Effector memory CD4-positive, alpha-beta T cell (primary cell): ENCODE data around the gene HSP90AB1.
"Not testable (repeated sequence)": the region's sequence is repeated elsewhere in the genome, so short reads cannot be mapped to it uniquely, and the experiment has no call there.

Experiments used
- DNase-seq, 3 donors: peaks; one replicate each; pipeline ENCODE4 v3.0.0-alpha.2; 2020
- H3K27ac ChIP-seq: 2 replicates; pipeline ENCODE4 v1.7.0; 2013; ENCODE audit warnings: mild to moderate bottlenecking, low read length, moderate library complexity; ENCODE audit not compliant: insufficient read depth, poor library complexity, severe bottlenecking
- H3K27me3 ChIP-seq: replicated peaks from 2 replicates; pipeline ENCODE4 v1.7.0; 2013; ENCODE audit warnings: mild to moderate bottlenecking, low read length; ENCODE audit not compliant: insufficient read depth, control insufficient read depth, poor library complexity, severe bottlenecking
- H3K36me3 ChIP-seq: 2 replicates; pipeline ENCODE4 v1.7.0; 2013; ENCODE audit warnings: mild to moderate bottlenecking, low read length, moderate library complexity; ENCODE audit not compliant: control insufficient read depth, insufficient read depth
- H3K4me1 ChIP-seq: 2 replicates; pipeline ENCODE4 v1.7.0; 2013; ENCODE audit warnings: low read length, mild to moderate bottlenecking; ENCODE audit not compliant: control insufficient read depth, insufficient read depth, poor library complexity, severe bottlenecking
- H3K4me3 ChIP-seq: 2 replicates; pipeline ENCODE4 v1.7.0; 2013; ENCODE audit warnings: low read length, low read depth, mild to moderate bottlenecking; ENCODE audit not compliant: insufficient read depth, poor library complexity, severe bottlenecking
- H3K9me3 ChIP-seq: 2 replicates; pipeline ENCODE4 v1.7.0; 2013; ENCODE audit warnings: mild to moderate bottlenecking, low read length, moderate library complexity; ENCODE audit not compliant: control insufficient read depth

Gene HSP90AB1

DNA sequence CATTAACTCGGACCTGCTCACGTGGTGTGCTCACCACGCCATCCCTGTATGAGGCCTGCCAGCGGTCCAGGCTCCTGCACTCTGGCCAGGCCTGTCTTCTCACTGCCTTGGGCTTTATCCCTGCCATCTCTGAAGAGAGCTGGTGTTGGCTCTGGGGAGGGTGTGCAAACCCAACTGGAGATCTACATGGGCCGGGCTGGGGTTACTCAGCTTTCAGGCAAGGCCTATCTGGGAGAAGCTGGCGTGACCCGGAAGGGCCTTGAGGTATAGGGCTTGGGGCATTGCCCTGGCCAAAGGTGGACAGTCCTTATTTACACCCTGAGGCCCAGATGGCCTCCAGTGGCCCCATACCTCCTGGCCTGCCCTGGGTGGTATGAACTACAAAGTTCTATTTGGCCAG lies 18.5 kb upstream of the HSP90AB1 start:
- no peak overlapping the region for H3K4me3 ChIP-seq
- H3K27me3 ChIP-seq, result no peaks in the 10 kb centered on the region
- no peaks in the 10 kb centered on the region for H3K36me3 ChIP-seq
- no peaks in the 10 kb centered on the region for H3K9me3 ChIP-seq
- no peak for DNase-seq
- no peak overlapping the region for H3K27ac ChIP-seq
- H3K4me1 ChIP-seq, result peaks cover 5% of the 10 kb centered on the region

DNA sequence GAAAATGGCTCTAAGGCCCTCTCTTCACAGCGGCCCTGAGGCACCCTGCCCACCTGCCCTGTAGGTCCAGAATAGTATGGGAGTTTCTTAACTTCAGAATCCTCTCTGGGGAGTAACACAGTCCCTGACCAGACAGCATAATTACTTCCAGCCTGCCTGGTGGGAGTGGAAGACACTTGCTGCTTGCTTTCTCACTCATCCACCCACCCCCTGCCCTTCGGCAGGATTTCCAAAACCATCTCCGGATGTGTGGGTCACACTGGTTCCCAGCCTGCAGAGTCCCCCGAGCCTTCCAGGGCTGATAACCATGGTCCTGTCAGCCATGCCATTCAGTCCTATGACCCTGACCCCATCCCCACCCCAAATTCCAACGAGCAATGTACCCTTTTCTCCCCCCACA lies 18.1 kb upstream of the HSP90AB1 start:
- H3K36me3 ChIP-seq, result no peaks in the 10 kb centered on the region
- H3K27me3 ChIP-seq, result no peaks in the 10 kb centered on the region
- no peak for DNase-seq
- peaks cover 5% of the 10 kb centered on the region for H3K4me1 ChIP-seq
- no peak overlapping the region for H3K27ac ChIP-seq
- no peak overlapping the region for H3K4me3 ChIP-seq
- no peaks in the 10 kb centered on the region for H3K9me3 ChIP-seq

DNA sequence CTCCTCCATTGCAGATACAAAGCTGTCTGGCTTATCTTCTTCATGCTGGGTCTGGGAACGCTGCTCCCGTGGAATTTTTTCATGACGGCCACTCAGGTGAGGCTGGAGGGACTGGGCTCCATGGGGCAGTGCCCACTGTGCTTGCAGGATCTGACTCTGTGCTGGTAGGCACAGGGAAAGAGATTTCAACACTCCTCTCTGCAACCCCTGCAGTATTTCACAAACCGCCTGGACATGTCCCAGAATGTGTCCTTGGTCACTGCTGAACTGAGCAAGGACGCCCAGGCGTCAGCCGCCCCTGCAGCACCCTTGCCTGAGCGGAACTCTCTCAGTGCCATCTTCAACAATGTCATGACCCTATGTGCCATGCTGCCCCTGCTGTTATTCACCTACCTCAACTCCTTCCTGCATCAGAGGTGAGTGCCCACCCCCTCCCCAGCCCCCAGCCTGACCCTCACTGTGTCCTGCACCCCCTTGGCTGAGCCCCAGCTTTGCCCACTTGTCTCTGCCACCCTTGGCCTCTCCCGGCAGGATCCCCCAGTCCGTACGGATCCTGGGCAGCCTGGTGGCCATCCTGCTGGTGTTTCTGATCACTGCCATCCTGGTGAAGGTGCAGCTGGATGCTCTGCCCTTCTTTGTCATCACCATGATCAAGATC lies 17.4 kb upstream of the HSP90AB1 start:
- peaks cover under 1% of the 10 kb centered on the region for H3K4me1 ChIP-seq
- H3K27ac ChIP-seq, result no peak overlapping the region
- no peaks in the 10 kb centered on the region for H3K9me3 ChIP-seq
- no peaks in the 10 kb centered on the region for H3K36me3 ChIP-seq
- DNase-seq, result no peak
- no peaks in the 10 kb centered on the region for H3K27me3 ChIP-seq
- H3K4me3 ChIP-seq, result no peak overlapping the region

DNA sequence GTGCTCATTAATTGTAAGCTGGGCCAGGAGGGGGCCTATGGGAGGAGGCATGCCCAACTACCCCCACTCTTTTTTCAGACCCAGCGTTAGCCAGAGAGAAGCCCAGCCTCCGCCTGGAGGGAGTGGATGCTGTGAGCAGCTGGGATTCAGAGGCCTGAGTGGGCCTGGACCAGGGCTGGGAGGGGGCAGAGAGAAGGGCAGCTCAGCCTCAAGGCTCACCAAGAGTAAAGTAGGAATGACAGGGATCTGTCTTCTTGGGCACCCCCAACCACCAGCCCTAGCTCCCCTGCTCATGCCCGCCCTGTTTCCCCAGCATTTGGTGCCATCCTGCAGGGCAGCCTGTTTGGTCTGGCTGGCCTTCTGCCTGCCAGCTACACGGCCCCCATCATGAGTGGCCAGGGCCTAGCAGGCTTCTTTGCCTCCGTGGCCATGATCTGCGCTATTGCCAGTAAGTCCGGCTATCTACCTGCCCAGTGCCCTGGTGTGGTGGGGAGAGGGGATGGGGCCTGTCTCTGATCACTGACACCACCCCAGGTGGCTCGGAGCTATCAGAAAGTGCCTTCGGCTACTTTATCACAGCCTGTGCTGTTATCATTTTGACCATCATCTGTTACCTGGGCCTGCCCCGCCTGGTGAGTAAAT lies 16.7 kb upstream of the HSP90AB1 start:
- Histone ChIP-seq H3K9me3 (no peaks in the 10 kb centered on the region), H3K27ac (no peak overlapping the region), H3K4me1 (no peaks in the 10 kb centered on the region), H3K4me3 (no peak overlapping the region), H3K27me3 (no peaks in the 10 kb centered on the region), H3K36me3 (no peaks in the 10 kb centered on the region)
- no peak for DNase-seq

DNA sequence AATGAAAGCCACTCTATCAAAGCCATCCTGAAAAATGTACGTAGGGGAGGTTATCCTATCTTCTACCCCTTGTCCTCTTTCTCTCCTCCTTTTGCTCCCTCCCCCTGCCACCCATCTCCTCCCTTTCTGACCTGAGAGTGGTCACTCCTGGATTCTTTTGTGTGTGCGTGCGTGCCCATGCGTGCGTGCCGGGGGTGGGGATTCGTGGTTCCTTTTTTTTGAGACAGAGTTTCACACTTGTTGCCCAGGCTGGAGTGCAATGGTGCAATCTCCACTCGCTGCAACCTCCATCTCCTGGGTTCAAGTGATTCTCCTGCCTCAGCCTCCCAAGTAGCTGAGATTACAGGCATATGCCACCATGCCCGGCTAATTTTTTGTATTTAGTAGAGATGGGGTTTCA lies 15.5 kb upstream of the HSP90AB1 start:
- not testable (repeated sequence) for H3K4me3 ChIP-seq, H3K27ac ChIP-seq, DNase-seq, H3K4me1 ChIP-seq, H3K36me3 ChIP-seq, H3K27me3 ChIP-seq, H3K9me3 ChIP-seq

DNA sequence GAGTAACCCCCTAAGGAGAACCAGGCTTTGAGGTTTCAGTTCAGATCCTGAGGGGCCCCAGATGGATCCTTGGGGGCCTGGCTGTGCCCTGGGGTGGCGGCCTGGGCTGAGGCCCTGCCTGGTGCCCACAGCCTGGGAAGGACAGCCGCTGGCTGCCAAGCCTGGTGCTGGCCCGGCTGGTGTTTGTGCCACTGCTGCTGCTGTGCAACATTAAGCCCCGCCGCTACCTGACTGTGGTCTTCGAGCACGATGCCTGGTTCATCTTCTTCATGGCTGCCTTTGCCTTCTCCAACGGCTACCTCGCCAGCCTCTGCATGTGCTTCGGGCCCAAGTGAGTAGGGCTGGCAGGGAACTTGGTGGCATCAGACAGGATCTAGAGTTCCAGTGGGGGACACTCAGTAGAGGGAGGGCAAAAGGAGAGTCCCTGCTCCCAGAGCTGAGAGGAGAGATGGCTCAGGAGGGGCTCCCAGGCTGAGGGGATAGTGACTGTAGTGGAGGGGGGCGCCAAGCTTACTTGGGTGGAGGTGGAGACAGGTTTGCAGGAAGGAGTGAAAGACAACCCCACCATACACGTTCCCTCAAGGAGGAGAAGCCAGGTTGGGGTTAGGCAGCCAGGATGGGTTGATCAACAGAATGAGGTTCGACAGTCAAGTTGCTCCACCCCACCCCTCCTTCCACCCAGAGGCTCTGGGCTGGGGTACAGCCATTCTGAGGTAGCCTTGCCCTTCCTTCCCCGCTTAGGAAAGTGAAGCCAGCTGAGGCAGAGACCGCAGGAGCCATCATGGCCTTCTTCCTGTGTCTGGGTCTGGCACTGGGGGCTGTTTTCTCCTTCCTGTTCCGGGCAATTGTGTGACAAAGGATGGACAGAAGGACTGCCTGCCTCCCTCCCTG lies 14.0 kb upstream of the HSP90AB1 start:
- H3K36me3 ChIP-seq, result no peaks in the 10 kb centered on the region
- no peaks in the 10 kb centered on the region for H3K27me3 ChIP-seq
- no peak overlapping the region for H3K27ac ChIP-seq
- H3K4me3 ChIP-seq, result no peak overlapping the region
- no peaks in the 10 kb centered on the region for H3K9me3 ChIP-seq
- DNase-seq, result no peak
- peaks cover 5% of the 10 kb centered on the region for H3K4me1 ChIP-seq

DNA sequence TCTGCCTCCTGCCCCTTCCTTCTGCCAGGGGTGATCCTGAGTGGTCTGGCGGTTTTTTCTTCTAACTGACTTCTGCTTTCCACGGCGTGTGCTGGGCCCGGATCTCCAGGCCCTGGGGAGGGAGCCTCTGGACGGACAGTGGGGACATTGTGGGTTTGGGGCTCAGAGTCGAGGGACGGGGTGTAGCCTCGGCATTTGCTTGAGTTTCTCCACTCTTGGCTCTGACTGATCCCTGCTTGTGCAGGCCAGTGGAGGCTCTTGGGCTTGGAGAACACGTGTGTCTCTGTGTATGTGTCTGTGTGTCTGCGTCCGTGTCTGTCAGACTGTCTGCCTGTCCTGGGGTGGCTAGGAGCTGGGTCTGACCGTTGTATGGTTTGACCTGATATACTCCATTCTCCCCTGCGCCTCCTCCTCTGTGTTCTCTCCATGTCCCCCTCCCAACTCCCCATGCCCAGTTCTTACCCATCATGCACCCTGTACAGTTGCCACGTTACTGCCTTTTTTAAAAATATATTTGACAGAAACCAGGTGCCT lies 13.3 kb upstream of the HSP90AB1 start:
- Histone ChIP-seq H3K27ac (no peak overlapping the region), H3K36me3 (no peaks in the 10 kb centered on the region), H3K4me1 (peaks cover 5% of the 10 kb centered on the region), H3K27me3 (no peaks in the 10 kb centered on the region), H3K9me3 (no peaks in the 10 kb centered on the region), H3K4me3 (no peak overlapping the region)
- DNase-seq, result no peak

DNA sequence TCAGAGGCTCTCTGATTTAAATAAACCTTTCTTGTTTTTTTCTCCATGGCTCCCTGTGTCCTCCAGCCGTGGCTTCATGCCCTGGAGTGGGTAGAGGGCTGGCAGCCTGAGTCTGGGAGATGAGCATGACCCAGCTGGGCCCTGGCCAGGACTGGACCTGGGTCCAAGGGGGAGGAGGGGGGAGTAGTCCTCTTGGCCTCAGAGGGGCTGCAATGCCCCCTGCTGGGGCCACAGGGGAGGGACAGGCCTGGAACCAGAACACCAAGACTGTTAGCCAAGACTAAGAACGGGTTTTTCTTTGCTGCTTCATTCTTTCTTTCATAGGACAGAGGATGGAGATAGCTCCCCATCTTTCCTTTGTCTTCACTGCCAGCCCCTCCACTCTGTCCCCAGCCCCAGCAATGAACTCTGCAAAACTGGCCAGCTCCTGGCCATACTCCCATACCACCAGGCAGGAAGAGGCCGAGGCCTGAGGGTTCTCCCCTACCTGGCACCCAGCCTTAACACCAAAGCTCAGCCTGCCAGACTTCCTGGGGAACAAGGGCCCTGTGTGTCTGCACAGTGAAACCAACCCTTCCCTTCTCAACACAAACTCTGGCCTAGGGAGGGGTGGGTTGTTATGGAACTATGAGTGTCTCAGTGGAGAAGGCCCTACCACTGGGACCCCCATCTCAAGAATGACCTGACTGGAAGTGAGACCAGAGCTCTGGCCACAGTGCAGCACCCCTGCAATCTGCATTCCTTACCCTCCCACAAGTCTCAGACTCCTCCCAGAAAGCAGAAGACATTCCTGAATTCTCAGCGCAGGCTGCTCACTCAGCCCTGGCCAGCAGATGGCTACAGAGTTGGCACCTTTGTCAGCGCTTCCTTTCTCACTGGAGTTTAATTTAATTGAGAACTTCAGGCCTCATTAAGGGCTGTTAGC lies 12.5 kb upstream of the HSP90AB1 start:
- H3K27ac ChIP-seq, result no peak overlapping the region
- peaks cover 5% of the 10 kb centered on the region for H3K4me1 ChIP-seq
- DNase-seq, result no peak
- no peaks in the 10 kb centered on the region for H3K27me3 ChIP-seq
- H3K4me3 ChIP-seq, result no peak overlapping the region
- no peaks in the 10 kb centered on the region for H3K9me3 ChIP-seq
- no peaks in the 10 kb centered on the region for H3K36me3 ChIP-seq

DNA sequence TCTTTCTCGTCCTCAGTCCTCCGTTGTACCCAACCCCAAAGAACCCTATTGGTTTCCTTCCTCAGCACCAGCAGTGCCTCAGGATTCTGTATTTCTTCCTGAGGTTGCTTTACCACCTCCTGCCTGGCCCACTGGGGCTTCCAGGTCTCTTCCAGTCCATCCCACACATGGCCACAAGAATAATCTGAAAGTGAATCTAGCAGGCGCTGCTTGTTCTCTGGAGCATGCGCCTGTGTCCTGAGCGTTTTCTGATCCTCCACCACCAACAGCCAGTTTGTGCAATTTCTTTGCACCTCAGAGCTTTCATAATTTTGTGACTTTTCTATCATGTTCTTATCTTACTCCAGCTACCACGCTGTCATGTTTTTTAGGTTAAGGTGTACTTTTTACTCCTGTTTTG lies 11.6 kb upstream of the HSP90AB1 start:
- Histone ChIP-seq H3K9me3 (no peaks in the 10 kb centered on the region), H3K4me1 (peaks cover 5% of the 10 kb centered on the region), H3K4me3 (no peak overlapping the region), H3K27me3 (no peaks in the 10 kb centered on the region), H3K27ac (no peak overlapping the region), H3K36me3 (no peaks in the 10 kb centered on the region)
- no peak for DNase-seq
